Measurements from ENCODE around the gene LARP6.
A peak's percentile ranks its signal among the peaks of the same experiment; 100 is the strongest.

The LARP6 gene

GRCh38 chr15:70801109-70801508, 52.8 kb downstream of the LARP6 start:
- peak; percentile 49 for DNase-seq (ENCODE audit: low read depth)
- TF ChIP-seq CTCF (conservative IDR thresholded peaks at IDR 0.05; ENCODE audit: low read depth, low read length), result no peak
- no peak overlapping the region for H3K4me3 ChIP-seq (ENCODE audit: low read depth, low read length)

GRCh38 chr15:70799667-70800450, 54.1 kb downstream of the LARP6 start:
- peak; percentile 99 for DNase-seq (ENCODE audit: low read depth)
- TF ChIP-seq CTCF (conservative IDR thresholded peaks at IDR 0.05; ENCODE audit: low read depth, low read length), result no peak
- H3K4me3 ChIP-seq (ENCODE audit: low read depth, low read length), result no peak overlapping the region

- DNase-seq (ENCODE audit: low read depth), result no peak
- no peak for TF ChIP-seq CTCF (conservative IDR thresholded peaks at IDR 0.05; ENCODE audit: low read depth, low read length)
- no peak overlapping the region for H3K4me3 ChIP-seq (ENCODE audit: low read depth, low read length)
Measured at GRCh38 chr15:70797464-70797863, 56.5 kb downstream of the LARP6 start.

- DNase-seq (ENCODE audit: low read depth), result no peak
- H3K4me3 ChIP-seq (ENCODE audit: low read depth, low read length), result no peak overlapping the region
- no peak for TF ChIP-seq CTCF (conservative IDR thresholded peaks at IDR 0.05; ENCODE audit: low read depth, low read length)
Measured at GRCh38 chr15:70796516-70797310, 57.2 kb downstream of the LARP6 start.

GRCh38 chr15:70795311-70795665, 58.7 kb downstream of the LARP6 start:
- H3K4me3 ChIP-seq (ENCODE audit: low read depth, low read length), result peak overlapping the region; percentile 29
- DNase-seq (ENCODE audit: low read depth), result peak; percentile 96
- TF ChIP-seq CTCF (conservative IDR thresholded peaks at IDR 0.05; ENCODE audit: low read depth, low read length), result no peak

GRCh38 chr15:70794596-70795310, 59.2 kb downstream of the LARP6 start:
- no peak for TF ChIP-seq CTCF (conservative IDR thresholded peaks at IDR 0.05; ENCODE audit: low read depth, low read length)
- peak overlapping the region; percentile 29 for H3K4me3 ChIP-seq (ENCODE audit: low read depth, low read length)
- peak; percentile 90 for DNase-seq (ENCODE audit: low read depth)
